Caco-2 (cell line): ENCODE results near the gene FAM120C. TPM values are rescaled to one million over a fixed set of nuclear protein-coding genes. Genes with fewer than 3 reads are reported as not detected.
A peak's percentile ranks its signal among the peaks of the same experiment; 100 is the strongest.

Source experiments
- BruUV-seq: library from RNA; stranded (reverse); fragments of 400-500 nt; replicated peaks from 2 replicates; lab custom pipeline; 2021; lab: Mats Ljungman, UMichigan
- CTCF ChIA-PET: fragments of 300-600 bp; sonication (Branson Sonifier 250); formaldehyde crosslinking; loops from one replicate; lab custom pipeline; 2022; ENCODE audit warnings: antibody characterized with exemption; lab: Charles Lee
- POLR2A ChIA-PET: fragments of 300-600 bp; sonication (Branson Sonifier 250); formaldehyde crosslinking; loops from one replicate; lab custom pipeline; 2022; ENCODE audit warnings: antibody characterized with exemption; lab: Charles Lee
- DNase-seq, 2 experiments: peaks; one replicate each; pipeline versions ENCODE4 v3.0.0 to v3.0.0-alpha.2; 2020 to 2022
- H3K27me3 ChIP-seq: replicated peaks from 2 replicates; pipeline ENCODE4 v1.6.0; 2011; ENCODE audit warnings: low read length; ENCODE audit not compliant: control insufficient read depth, insufficient read depth
- H3K36me3 ChIP-seq: 2 replicates; pipeline ENCODE4 v1.5.1; 2011; ENCODE audit warnings: low read length; ENCODE audit not compliant: control insufficient read depth, insufficient read depth
- H3K4me1 ChIP-seq: fragments of 250-450 bp; sonication (Bioruptor Pico); 2 replicates; pipeline ENCODE4 v1.5.1; 2020; ENCODE audit warnings: mild to moderate bottlenecking
- H3K4me3 ChIP-seq: 2 replicates; pipeline ENCODE4 v1.5.1; 2011; ENCODE audit warnings: low read depth, mild to moderate bottlenecking, control low read depth, low read length
- H3K9me3 ChIP-seq: fragments of 250-450 bp; sonication (Bioruptor Pico); 2 replicates; pipeline ENCODE4 v1.5.1; 2020; ENCODE audit warnings: mild to moderate bottlenecking, moderate library complexity
- H3K27ac Mint-ChIP-seq: one replicate; pipeline ENCODE4 v1.8.0; 2022; ENCODE audit warnings: mixed read lengths; ENCODE audit not compliant: unreplicated experiment
- H3K27me3 Mint-ChIP-seq: one replicate; pipeline ENCODE4 v1.8.0; 2022; ENCODE audit warnings: mixed read lengths; ENCODE audit not compliant: insufficient read depth, unreplicated experiment
- H3K36me3 Mint-ChIP-seq: one replicate; pipeline ENCODE4 v1.8.0; 2022; ENCODE audit warnings: mild to moderate bottlenecking, mixed read lengths; ENCODE audit not compliant: insufficient read depth, unreplicated experiment
- H3K4me1 Mint-ChIP-seq: one replicate; pipeline ENCODE4 v1.8.0; 2022; ENCODE audit warnings: low read depth, mixed read lengths; ENCODE audit not compliant: unreplicated experiment
- H3K4me3 Mint-ChIP-seq: one replicate; pipeline ENCODE4 v1.8.0; 2022; ENCODE audit warnings: mild to moderate bottlenecking, moderate library complexity, mixed read lengths; ENCODE audit not compliant: unreplicated experiment
- H3K9me3 Mint-ChIP-seq: one replicate; pipeline ENCODE4 v1.8.0; 2022; ENCODE audit warnings: mixed read lengths; ENCODE audit not compliant: unreplicated experiment
- intact Hi-C: fragments of 100-400 bp; cut with micrococcal nuclease; formaldehyde crosslinking; loops from one replicate; pipeline ENCODE4 v1.10.0; 2022; ENCODE audit not compliant: unreplicated experiment
- total RNA-seq: library from RNA; stranded (reverse); gene quantifications from 2 replicates; pipeline ENCODE4 v1.2.3, GENCODE V29; 2022
- TF ChIP-seq, protein P1 (sequence below), 2 experiments: fragments of 200-600 bp in 1 of 2; IDR thresholded peaks; 1 replicate in 1 of 2; 2 replicates in 1 of 2; pipeline versions ENCODE4 v1.5.1 to v1.8.0; 2011 to 2022; ENCODE audit warnings: antibody characterized with exemption in 1 of 2, control low read depth in 1 of 2, inconsistent platforms in 1 of 2, low read depth in 1 of 2, low read length in 1 of 2, mild to moderate bottlenecking in 1 of 2, moderate library complexity in 1 of 2; ENCODE audit not compliant: insufficient read depth in 1 of 2, severe bottlenecking in 1 of 2, unreplicated experiment in 1 of 2

Gene FAM120C
- total RNA-seq, 1 experiment from 2014 or later, result 6.6 TPM

DNA sequence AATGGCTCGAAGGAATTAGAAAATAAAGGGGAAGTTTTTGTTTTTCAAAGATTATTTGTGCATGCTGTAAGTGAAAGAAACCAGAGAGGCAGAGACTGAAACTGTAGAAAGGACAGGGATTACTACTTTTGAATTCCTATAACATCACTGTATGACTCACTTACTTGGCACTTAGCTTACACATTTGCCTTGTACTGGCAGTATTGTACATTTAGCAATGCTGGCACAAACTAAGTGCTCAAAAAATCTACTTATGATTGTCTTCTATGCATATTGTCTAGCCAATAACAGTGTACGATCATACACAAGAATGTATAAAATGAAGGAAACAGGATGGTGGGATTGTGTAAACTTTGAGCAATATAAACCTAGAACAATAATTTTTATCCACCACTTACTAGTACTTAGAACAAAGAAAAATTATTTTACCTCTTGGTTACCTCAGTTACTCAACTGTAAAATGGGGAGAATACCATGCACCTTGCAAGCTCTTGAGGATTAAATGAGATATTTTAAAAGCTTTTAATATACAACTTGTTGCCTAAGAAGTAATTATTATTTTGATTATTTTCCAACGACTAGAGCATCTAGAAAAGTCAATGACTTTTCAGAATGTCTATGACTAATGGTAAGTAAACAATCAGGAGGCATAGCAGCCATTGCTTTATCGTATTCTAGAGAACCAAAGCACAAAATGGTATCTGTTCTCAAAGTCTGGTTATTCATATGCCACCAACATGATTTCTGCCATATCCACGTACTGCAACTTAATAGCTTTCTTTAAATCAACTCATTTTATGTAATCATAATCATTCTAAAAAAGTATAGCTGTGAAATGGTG lies 4.7 kb downstream of the FAM120C start:
- Mint-ChIP-seq H3K4me3 (peak overlapping the region; percentile 21), H3K9me3 (no peaks in the 10 kb centered on the region), H3K27me3 (no peaks in the 10 kb centered on the region), H3K4me1 (peaks cover 28% of the 10 kb centered on the region), H3K27ac (peak overlapping the region; percentile 12), H3K36me3 (peaks cover 38% of the 10 kb centered on the region)
- intact Hi-C loops, result no loop called here
- ChIA-PET CTCF (no interaction called here), POLR2A (no interaction called here)
- no peaks in the 10 kb centered on the region for H3K36me3 ChIP-seq
- H3K4me1 ChIP-seq, result peaks cover 6% of the 10 kb centered on the region; the same call in 1 of the 2 replicates
- BruUV-seq, result no TSS peak
- no peak for DNase-seq
- H3K4me3 ChIP-seq, result no peak overlapping the region
- no peaks in the 10 kb centered on the region for H3K9me3 ChIP-seq
- TF ChIP-seq, protein P1, sequence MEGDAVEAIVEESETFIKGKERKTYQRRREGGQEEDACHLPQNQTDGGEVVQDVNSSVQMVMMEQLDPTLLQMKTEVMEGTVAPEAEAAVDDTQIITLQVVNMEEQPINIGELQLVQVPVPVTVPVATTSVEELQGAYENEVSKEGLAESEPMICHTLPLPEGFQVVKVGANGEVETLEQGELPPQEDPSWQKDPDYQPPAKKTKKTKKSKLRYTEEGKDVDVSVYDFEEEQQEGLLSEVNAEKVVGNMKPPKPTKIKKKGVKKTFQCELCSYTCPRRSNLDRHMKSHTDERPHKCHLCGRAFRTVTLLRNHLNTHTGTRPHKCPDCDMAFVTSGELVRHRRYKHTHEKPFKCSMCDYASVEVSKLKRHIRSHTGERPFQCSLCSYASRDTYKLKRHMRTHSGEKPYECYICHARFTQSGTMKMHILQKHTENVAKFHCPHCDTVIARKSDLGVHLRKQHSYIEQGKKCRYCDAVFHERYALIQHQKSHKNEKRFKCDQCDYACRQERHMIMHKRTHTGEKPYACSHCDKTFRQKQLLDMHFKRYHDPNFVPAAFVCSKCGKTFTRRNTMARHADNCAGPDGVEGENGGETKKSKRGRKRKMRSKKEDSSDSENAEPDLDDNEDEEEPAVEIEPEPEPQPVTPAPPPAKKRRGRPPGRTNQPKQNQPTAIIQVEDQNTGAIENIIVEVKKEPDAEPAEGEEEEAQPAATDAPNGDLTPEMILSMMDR (IDR thresholded peaks at IDR 0.05; ENCODE audit: insufficient read depth in 1 of 2, low read depth in 1 of 2, low read length in 1 of 2, severe bottlenecking in 1 of 2, unreplicated experiment in 1 of 2), result no peak
- H3K27me3 ChIP-seq, result no peaks in the 10 kb centered on the region

DNA sequence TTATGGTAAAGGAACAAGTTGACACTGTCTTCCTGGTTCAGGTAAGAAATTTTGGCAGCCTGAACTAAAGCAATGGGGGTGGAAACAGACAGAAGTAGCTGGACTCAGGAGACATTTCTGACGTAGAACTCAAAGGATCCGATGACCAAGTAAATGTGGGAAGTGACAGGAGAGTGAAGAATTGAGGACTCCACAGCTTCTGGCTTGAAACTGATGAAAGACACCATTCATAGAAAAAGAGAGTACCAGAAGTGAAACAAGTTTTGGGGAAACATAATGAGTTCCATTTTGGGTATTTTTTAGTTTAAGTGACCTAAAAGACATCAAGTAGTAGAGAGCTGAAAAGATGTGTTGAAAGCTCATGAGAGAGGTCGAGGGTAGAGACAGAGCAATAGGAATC lies 5.7 kb downstream of the FAM120C start:
- H3K27me3 ChIP-seq, result no peaks in the 10 kb centered on the region
- Mint-ChIP-seq H3K27me3 (no peaks in the 10 kb centered on the region), H3K9me3 (no peaks in the 10 kb centered on the region), H3K4me3 (peak overlapping the region; percentile 21), H3K27ac (peak overlapping the region; percentile 14), H3K36me3 (peaks cover 38% of the 10 kb centered on the region), H3K4me1 (peaks cover 28% of the 10 kb centered on the region)
- no peaks in the 10 kb centered on the region for H3K9me3 ChIP-seq
- ChIA-PET CTCF (no interaction called here), POLR2A (no interaction called here)
- intact Hi-C loops, result no loop called here
- H3K36me3 ChIP-seq, result no peaks in the 10 kb centered on the region
- H3K4me3 ChIP-seq, result no peak overlapping the region
- peaks cover 6% of the 10 kb centered on the region; the same call in 1 of the 2 replicates for H3K4me1 ChIP-seq
- DNase-seq, result no peak
- TF ChIP-seq, protein P1 (IDR thresholded peaks at IDR 0.05; ENCODE audit: insufficient read depth in 1 of 2, low read depth in 1 of 2, low read length in 1 of 2, severe bottlenecking in 1 of 2, unreplicated experiment in 1 of 2), result no peak
- BruUV-seq, result no TSS peak

GRCh38 chrX:54173791-54174190 lies 9.3 kb downstream of the FAM120C start:
- no peaks in the 10 kb centered on the region for H3K9me3 ChIP-seq
- no peak overlapping the region for H3K4me3 Mint-ChIP-seq
- DNase-seq, result no peak
- no peaks in the 10 kb centered on the region for H3K4me1 ChIP-seq
- peaks cover 17% of the 10 kb centered on the region for H3K36me3 Mint-ChIP-seq
- ChIA-PET CTCF (no interaction called here), POLR2A (no interaction called here)
- no peaks in the 10 kb centered on the region for H3K27me3 ChIP-seq
- H3K27ac Mint-ChIP-seq, result no peak overlapping the region
- intact Hi-C loops, result no loop called here
- peaks cover 9% of the 10 kb centered on the region for H3K4me1 Mint-ChIP-seq
- BruUV-seq, result no TSS peak
- TF ChIP-seq, protein P1 (IDR thresholded peaks at IDR 0.05; ENCODE audit: insufficient read depth in 1 of 2, low read depth in 1 of 2, low read length in 1 of 2, severe bottlenecking in 1 of 2, unreplicated experiment in 1 of 2), result no peak
- H3K27me3 Mint-ChIP-seq, result no peaks in the 10 kb centered on the region
- no peaks in the 10 kb centered on the region for H3K36me3 ChIP-seq
- no peaks in the 10 kb centered on the region for H3K9me3 Mint-ChIP-seq
- H3K4me3 ChIP-seq, result no peak overlapping the region
